Prostate gland (tissue), 2 donors: Measurements from ENCODE around the gene GPC5.

Experiments used
- CTCF ChIP-seq, 4 experiments: fragments of 200-600 bp in 2 of 4; fragments of 450-650 bp in 2 of 4; sonication (generic) in 2 of 4; IDR thresholded peaks; 1 replicate in 3 of 4; 2 replicates in 1 of 4; pipeline ENCODE4 v1.5.1; 2016 to 2019; ENCODE audit warnings: antibody characterized with exemption in 4 of 4, mild to moderate bottlenecking in 2 of 4, moderate library complexity in 2 of 4
- POLR2A ChIP-seq: fragments of 450-650 bp; IDR thresholded peaks from one replicate; pipeline ENCODE4 v1.6.1; 2016; ENCODE audit warnings: antibody characterized with exemption, mild to moderate bottlenecking

- TF ChIP-seq POLR2A = no peak
- no peak for TF ChIP-seq CTCF (IDR thresholded peaks at IDR 0.05)
Measured at GRCh38 chr13:92487238-92487637, 1088.8 kb downstream of the GPC5 start.
